Measurements from ENCODE around the gene CCDC136.

The CCDC136 gene

DNA sequence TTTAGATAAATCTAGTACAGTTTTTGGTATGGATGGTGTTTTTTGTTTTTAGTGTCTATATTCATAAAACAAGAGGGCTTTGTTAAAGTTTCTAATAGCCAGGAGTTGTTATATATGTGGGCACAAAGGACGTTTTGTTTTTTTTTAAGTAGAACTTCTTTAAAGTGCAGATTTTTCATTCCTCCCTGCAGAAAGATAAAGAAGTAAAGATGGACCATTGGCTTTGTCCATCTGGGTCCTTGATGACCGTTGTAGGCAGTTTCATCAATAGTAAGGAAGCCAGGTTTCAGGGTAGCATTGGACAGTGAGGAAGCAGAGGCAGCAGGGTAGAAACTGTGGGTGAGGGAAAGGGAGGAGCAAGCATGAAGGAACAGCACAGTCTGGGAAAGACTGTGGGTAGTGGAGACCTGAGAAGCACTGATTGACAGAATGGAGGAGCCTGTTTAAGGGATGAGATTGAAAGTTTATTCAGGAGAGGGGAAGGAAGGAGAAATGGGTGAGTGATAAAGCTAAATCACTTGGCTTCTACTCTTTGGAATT lies 47.3 kb upstream of the CCDC136 start:
- no peak overlapping the region for H3K4me3 ChIP-seq (ENCODE audit: low read length)
- H3K79me2 ChIP-seq (ENCODE audit: control insufficient read depth, low read length) = peaks cover 100% of the 10 kb centered on the region
- H3K27ac ChIP-seq (ENCODE audit: low read depth, low read length) = no peak overlapping the region
- no peaks in the 10 kb centered on the region for H3K27me3 ChIP-seq (ENCODE audit: control insufficient read depth, low read length)
- H3K9me2 ChIP-seq (replicated peaks; ENCODE audit: control insufficient read depth, low read length) = no peaks in the 10 kb centered on the region
- peaks cover 21% of the 10 kb centered on the region for H3K4me1 ChIP-seq (ENCODE audit: control insufficient read depth, low read length)
- peaks cover 68% of the 10 kb centered on the region for H3K36me3 ChIP-seq (ENCODE audit: control insufficient read depth, low read length)
- H3K4me2 ChIP-seq (ENCODE audit: low read length) = 0 out of 2 replicates have a peak overlapping the region, but pooled peaks have one; percentile 0
- H4K20me1 ChIP-seq (ENCODE audit: control insufficient read depth, insufficient read depth, low read depth, low read length) = peaks cover 42% of the 10 kb centered on the region
- H3K9me3 ChIP-seq (ENCODE audit: control insufficient read depth, insufficient read depth, low read length) = no peaks in the 10 kb centered on the region
- H3F3A ChIP-seq (ENCODE audit: control insufficient read depth, insufficient read depth) = no peaks in the 10 kb centered on the region
- TF ChIP-seq EZH2phosphoT487 (IDR thresholded peaks at IDR 0.05; ENCODE audit: borderline replicate concordance, low read length) = no peak
- TF ChIP-seq, protein P1, sequence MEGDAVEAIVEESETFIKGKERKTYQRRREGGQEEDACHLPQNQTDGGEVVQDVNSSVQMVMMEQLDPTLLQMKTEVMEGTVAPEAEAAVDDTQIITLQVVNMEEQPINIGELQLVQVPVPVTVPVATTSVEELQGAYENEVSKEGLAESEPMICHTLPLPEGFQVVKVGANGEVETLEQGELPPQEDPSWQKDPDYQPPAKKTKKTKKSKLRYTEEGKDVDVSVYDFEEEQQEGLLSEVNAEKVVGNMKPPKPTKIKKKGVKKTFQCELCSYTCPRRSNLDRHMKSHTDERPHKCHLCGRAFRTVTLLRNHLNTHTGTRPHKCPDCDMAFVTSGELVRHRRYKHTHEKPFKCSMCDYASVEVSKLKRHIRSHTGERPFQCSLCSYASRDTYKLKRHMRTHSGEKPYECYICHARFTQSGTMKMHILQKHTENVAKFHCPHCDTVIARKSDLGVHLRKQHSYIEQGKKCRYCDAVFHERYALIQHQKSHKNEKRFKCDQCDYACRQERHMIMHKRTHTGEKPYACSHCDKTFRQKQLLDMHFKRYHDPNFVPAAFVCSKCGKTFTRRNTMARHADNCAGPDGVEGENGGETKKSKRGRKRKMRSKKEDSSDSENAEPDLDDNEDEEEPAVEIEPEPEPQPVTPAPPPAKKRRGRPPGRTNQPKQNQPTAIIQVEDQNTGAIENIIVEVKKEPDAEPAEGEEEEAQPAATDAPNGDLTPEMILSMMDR (IDR thresholded peaks at IDR 0.05; ENCODE audit: low read depth, low read length, poor library complexity, severe bottlenecking) = no peak

DNA sequence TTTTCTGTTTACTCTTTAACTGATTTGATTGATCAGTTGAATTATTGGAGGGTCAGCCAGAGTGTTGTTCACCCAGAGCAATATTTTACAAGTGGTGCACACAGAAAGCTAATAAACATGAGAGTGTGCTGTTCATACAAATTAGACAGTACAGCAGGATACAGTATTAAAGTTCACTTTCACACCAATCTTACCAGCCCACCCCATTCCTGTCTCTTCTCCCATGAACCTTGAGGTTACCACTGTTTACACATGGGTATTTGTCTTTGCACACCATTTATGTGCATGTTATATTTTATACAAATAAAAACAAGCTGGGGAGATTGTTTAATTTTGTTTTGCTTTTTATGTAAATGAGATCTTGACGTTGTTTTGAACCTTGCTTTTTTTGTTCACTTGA lies 46.1 kb upstream of the CCDC136 start:
- Histone ChIP-seq H3K4me3 (ENCODE audit: low read length) (no peak overlapping the region), H3K4me2 (ENCODE audit: low read length) (no peak overlapping the region), H3F3A (ENCODE audit: control insufficient read depth, insufficient read depth) (no peaks in the 10 kb centered on the region), H4K20me1 (ENCODE audit: control insufficient read depth, insufficient read depth, low read depth, low read length) (peaks cover 35% of the 10 kb centered on the region), H3K9me2 (replicated peaks; ENCODE audit: control insufficient read depth, low read length) (no peaks in the 10 kb centered on the region), H3K36me3 (ENCODE audit: control insufficient read depth, low read length) (peaks cover 75% of the 10 kb centered on the region), H3K27me3 (ENCODE audit: control insufficient read depth, low read length) (no peaks in the 10 kb centered on the region), H3K27ac (ENCODE audit: low read depth, low read length) (no peak overlapping the region), H3K9me3 (ENCODE audit: control insufficient read depth, insufficient read depth, low read length) (no peaks in the 10 kb centered on the region), H3K79me2 (ENCODE audit: control insufficient read depth, low read length) (peaks cover 97% of the 10 kb centered on the region), H3K4me1 (ENCODE audit: control insufficient read depth, low read length) (peaks cover 13% of the 10 kb centered on the region)
- TF ChIP-seq, protein P1 (IDR thresholded peaks at IDR 0.05; ENCODE audit: low read depth, low read length, poor library complexity, severe bottlenecking) = no peak
- no peak for TF ChIP-seq EZH2phosphoT487 (IDR thresholded peaks at IDR 0.05; ENCODE audit: borderline replicate concordance, low read length)

DNA sequence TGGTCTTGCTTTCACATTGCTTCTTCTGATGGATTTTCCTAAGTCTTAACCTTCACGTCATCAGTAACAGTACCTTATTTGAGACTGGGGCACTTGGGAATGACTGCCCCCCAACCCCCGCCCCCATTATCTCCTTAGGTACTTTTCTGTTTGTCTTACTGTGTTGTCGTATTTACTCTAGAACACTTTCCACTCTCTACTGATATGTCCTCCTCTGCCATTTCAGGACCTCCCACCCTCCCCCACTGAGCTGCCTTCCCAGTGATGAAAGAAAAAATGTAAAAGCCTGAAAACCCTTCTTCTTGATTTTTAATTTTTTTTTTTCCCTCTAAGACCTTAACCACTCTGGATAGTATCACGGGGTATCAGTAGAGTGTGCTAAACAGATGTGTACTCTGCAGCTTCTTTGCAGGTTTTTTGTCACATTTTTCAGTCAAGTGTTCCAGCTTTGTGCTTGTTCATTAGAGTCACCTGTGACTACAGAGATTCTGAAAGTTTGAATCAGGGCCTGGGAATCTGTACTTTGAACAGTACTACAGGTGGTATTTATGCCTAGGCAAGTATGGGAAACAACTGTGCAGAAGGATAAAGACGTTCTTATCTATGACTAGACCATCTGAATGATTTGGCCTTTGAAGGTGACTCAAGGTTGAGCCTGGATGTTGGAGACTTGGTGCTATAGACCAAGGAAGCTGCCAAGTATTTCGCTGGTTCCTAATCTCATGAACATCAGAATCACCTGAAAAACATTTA lies 44.3 kb upstream of the CCDC136 start:
- no peaks in the 10 kb centered on the region for H3K9me2 ChIP-seq (replicated peaks; ENCODE audit: control insufficient read depth, low read length)

More for the DNA sequence above, 44.3 kb upstream of the CCDC136 start:
- no peaks in the 10 kb centered on the region for H3K27me3 ChIP-seq (ENCODE audit: control insufficient read depth, low read length)
- no peak overlapping the region for H3K27ac ChIP-seq (ENCODE audit: low read depth, low read length)
- no peak for TF ChIP-seq EZH2phosphoT487 (IDR thresholded peaks at IDR 0.05; ENCODE audit: borderline replicate concordance, low read length)
- TF ChIP-seq, protein P1 (IDR thresholded peaks at IDR 0.05; ENCODE audit: low read depth, low read length, poor library complexity, severe bottlenecking) = no peak
- no peak overlapping the region for H3K4me2 ChIP-seq (ENCODE audit: low read length)
- peaks cover 23% of the 10 kb centered on the region; the same call in 1 of the 2 replicates for H4K20me1 ChIP-seq (ENCODE audit: control insufficient read depth, insufficient read depth, low read depth, low read length)
- H3K36me3 ChIP-seq (ENCODE audit: control insufficient read depth, low read length) = peaks cover 74% of the 10 kb centered on the region
- H3K4me3 ChIP-seq (ENCODE audit: low read length) = no peak overlapping the region
- no peaks in the 10 kb centered on the region for H3K9me3 ChIP-seq (ENCODE audit: control insufficient read depth, insufficient read depth, low read length)
- no peaks in the 10 kb centered on the region for H3K4me1 ChIP-seq (ENCODE audit: control insufficient read depth, low read length)
- H3F3A ChIP-seq (ENCODE audit: control insufficient read depth, insufficient read depth) = no peaks in the 10 kb centered on the region
- H3K79me2 ChIP-seq (ENCODE audit: control insufficient read depth, low read length) = peaks cover 84% of the 10 kb centered on the region
